ENCODE data around the gene GK. TPM values are rescaled to one million over a fixed set of nuclear protein-coding genes. Genes with fewer than 3 reads are reported as not detected.

GK gene
- total and polyA plus RNA-seq, 11 donors, result 3.3 to 17.1 (median 7.4) TPM

DNA sequence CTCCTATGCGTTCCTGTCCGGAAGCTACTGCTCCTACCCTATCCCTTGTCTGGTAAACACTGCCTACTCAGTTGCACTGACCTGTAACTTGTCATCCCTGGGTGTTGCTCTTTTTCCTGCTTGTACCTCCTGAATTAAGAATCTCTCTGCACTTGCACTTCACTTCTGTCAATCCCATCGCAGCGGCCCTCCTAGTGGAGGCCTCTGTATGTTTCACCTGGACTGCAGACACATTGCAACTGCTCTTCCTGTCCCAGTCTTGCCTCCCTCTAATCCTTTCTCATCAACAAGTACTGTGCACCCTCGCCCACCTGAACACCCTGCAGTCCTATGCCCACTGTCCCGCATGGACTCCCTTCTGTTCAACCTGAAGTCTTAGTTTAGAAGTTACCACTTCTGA is 8.0 kb downstream of the GK start:
- WGBS, 4 donors, result 89 to 95% (median 92%) methylated on average over 6 of the region's 6 CpGs

DNA sequence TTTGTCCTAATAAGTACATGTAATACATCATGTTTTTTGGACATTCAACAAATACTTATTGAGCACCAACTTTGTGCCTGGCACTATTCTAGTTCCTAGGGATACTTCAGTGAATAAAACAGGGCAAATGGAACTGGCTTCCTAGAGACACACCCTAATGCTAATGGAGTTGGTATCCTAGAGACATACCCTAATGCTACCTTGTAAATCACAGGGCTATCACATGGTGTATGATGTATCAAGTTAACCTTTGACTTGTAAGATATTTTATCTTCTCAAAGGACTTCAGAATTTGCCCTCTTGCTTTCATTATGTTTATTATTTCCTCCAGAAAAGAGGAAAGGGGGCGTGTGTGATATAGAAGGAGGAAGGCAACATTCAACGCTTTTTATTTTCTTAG is 10.1 kb downstream of the GK start:
- Histone ChIP-seq H3K4me1 (peaks cover 0 to 15% (median 0%) of the 10 kb centered on the region in 12 donors), H3K27ac (no peak overlapping the region), H3K4me3 (no peak overlapping the region), H3K27me3 (no peaks in the 10 kb centered on the region), H3K9me3 (no peaks in the 10 kb centered on the region), H3K36me3 (peaks cover 0 to 5% (median 0%) of the 10 kb centered on the region in 9 donors)
- no peak for TF ChIP-seq POLR2A (IDR thresholded peaks at IDR 0.05)
- TF ChIP-seq, protein P1, sequence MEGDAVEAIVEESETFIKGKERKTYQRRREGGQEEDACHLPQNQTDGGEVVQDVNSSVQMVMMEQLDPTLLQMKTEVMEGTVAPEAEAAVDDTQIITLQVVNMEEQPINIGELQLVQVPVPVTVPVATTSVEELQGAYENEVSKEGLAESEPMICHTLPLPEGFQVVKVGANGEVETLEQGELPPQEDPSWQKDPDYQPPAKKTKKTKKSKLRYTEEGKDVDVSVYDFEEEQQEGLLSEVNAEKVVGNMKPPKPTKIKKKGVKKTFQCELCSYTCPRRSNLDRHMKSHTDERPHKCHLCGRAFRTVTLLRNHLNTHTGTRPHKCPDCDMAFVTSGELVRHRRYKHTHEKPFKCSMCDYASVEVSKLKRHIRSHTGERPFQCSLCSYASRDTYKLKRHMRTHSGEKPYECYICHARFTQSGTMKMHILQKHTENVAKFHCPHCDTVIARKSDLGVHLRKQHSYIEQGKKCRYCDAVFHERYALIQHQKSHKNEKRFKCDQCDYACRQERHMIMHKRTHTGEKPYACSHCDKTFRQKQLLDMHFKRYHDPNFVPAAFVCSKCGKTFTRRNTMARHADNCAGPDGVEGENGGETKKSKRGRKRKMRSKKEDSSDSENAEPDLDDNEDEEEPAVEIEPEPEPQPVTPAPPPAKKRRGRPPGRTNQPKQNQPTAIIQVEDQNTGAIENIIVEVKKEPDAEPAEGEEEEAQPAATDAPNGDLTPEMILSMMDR (IDR thresholded peaks at IDR 0.05), result no peak
- DNase-seq (no peak), ATAC-seq (no peak)
- 74 to 90% (median 75%) methylated on average over 2 of the region's 2 CpGs for WGBS, 4 donors
- intact Hi-C loops (cut with DNase I), result no loop called here

More for the DNA sequence above, 8.0 kb downstream of the GK start:
- Histone ChIP-seq H3K4me3 (no peak overlapping the region), H3K27ac (no peak overlapping the region), H3K4me1 (peaks cover 0 to 19% (median 0%) of the 10 kb centered on the region in 12 donors), H3K36me3 (no peaks in the 10 kb centered on the region), H3K27me3 (no peaks in the 10 kb centered on the region), H3K9me3 (no peaks in the 10 kb centered on the region)
- no peak for TF ChIP-seq POLR2A (IDR thresholded peaks at IDR 0.05)
- TF ChIP-seq, protein P1 (IDR thresholded peaks at IDR 0.05), result no peak
- DNase-seq (no peak), ATAC-seq (no peak)
- intact Hi-C loops (cut with DNase I), result no loop called here

DNA sequence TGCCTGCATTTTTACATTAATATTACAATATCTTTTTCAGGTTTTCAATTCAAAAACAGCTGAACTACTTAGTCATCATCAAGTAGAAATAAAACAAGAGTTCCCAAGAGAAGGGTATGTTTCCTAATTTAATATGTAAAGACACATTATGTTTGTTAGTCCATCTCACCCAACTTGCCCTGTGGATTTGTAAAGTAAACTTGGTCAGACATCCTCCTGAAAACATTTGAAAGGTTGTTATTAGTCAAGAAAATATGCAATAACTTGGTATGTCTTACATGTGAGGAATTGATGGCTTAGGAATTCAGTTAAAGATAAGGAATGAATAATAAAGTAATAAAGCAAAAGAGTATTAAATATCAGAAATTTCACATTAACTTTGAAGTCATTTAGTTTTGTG is 12.2 kb downstream of the GK start:
- no peak overlapping the region for H3K27ac ChIP-seq
- ATAC-seq, result no peak
- H3K27me3 ChIP-seq, result peaks cover 0 to 6% (median 0%) of the 10 kb centered on the region in 9 donors
- H3K9me3 ChIP-seq, result no peaks in the 10 kb centered on the region
- intact Hi-C loops (cut with DNase I), result no loop called here
- H3K4me3 ChIP-seq, result no peak overlapping the region
- TF ChIP-seq, protein P1 (IDR thresholded peaks at IDR 0.05), result no peak
- TF ChIP-seq POLR2A (IDR thresholded peaks at IDR 0.05), result no peak
- no peaks in the 10 kb centered on the region for H3K4me1 ChIP-seq
- peaks cover 0 to 5% (median 0%) of the 10 kb centered on the region in 9 donors for H3K36me3 ChIP-seq
- DNase-seq, result no peak

DNA sequence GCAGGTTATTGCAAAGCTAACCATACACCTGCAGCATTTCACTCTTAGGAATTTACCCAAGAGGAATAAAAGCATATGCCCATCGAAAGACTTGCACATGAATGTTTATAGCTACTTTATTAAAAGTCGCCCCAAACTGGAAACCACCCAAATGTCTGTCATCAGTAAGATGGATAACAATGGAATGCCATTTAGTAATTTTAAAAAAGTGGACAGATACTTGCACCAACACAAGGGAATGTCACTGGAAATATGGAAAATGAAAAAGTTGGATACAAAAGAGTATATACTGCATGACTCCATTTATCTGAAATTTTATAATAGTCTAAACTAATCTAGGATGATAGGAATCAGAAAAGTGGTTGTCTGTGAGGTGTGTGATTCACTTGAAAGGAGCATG is 12.9 kb downstream of the GK start:
- Histone ChIP-seq H3K4me3 (no peak overlapping the region), H3K27me3 (peaks cover 0 to 6% (median 0%) of the 10 kb centered on the region in 9 donors), H3K36me3 (peaks cover 0 to 5% (median 0%) of the 10 kb centered on the region in 9 donors), H3K9me3 (no peaks in the 10 kb centered on the region), H3K27ac (no peak overlapping the region), H3K4me1 (no peaks in the 10 kb centered on the region)
- DNase-seq (no peak), ATAC-seq (no peak)
- WGBS, 4 donors, result 48 to 65% (median 51%) methylated on average over 2 of the region's 2 CpGs
- intact Hi-C loops (cut with DNase I), result no loop called here
- no peak for TF ChIP-seq POLR2A (IDR thresholded peaks at IDR 0.05)
- TF ChIP-seq, protein P1 (IDR thresholded peaks at IDR 0.05), result no peak
